Ovary (tissue), 9 donors: ENCODE data around the gene KLHDC7A. TPM values are rescaled to one million over a fixed set of nuclear protein-coding genes. Genes with fewer than 3 reads are reported as not detected.

Experiments used
- DNase-seq, 5 donors: peaks; one replicate each; pipeline ENCODE4 v3.0.0-alpha.2; 2019 to 2020
- H3K27ac ChIP-seq, 2 donors: fragments of 200-600 bp; one replicate each; pipeline versions ENCODE4 v1.5.1 to v1.8.0; 2019 to 2022
- H3K27me3 ChIP-seq: fragments of 200-600 bp; one replicate; pipeline ENCODE4 v1.8.0; 2022
- H3K36me3 ChIP-seq: fragments of 200-600 bp; sonication (generic); one replicate; pipeline ENCODE4 v1.5.1; 2019
- H3K4me1 ChIP-seq: one replicate; pipeline ENCODE4 v1.8.1; 2013; ENCODE audit warnings: mild to moderate bottlenecking, moderate library complexity; ENCODE audit not compliant: insufficient read depth
- H3K4me3 ChIP-seq: fragments of 200-600 bp; sonication (generic); one replicate; pipeline ENCODE4 v1.5.1; 2017
- H3K9me3 ChIP-seq, 2 donors: fragments of 200-600 bp in 1 of 2; sonication (generic) in 1 of 2; one replicate each; pipeline versions ENCODE4 v1.5.1 to v1.8.1; 2013 to 2019; ENCODE audit warnings: mild to moderate bottlenecking in 1 of 2, moderate library complexity in 1 of 2
- EP300 ChIP-seq: sonication (generic); formaldehyde crosslinking; IDR thresholded peaks from one replicate; pipeline ENCODE4 v1.6.1; 2017; ENCODE audit warnings: antibody characterized with exemption
- POLR2A ChIP-seq: fragments of 450-650 bp; IDR thresholded peaks from one replicate; pipeline ENCODE4 v1.6.1; 2017; ENCODE audit warnings: antibody characterized with exemption, mild to moderate bottlenecking, moderate library complexity
- WGBS, 3 donors: extraction: QIAGEN DNeasy Blood & Tissue Kit in 1 of 3; methylation state at CpG; one replicate each; pipeline versions ENCODE4 v1.1.5 to v1.1.7; 2013 to 2017; 5-methylcytosine and 5-hydroxymethylcytosine counted together
- intact Hi-C, 4 donors: fragments of 100-400 bp; cut with DNase I; formaldehyde crosslinking; loops; one replicate each; pipeline versions ENCODE4 v1.11.0 to v1.15.1; 2022 to 2023
- polyA plus RNA-seq, 2 donors: library from polyadenylated mRNA; stranded (reverse); fragments of 200-250 nt in 1 of 2; fragments of 350-450 nt in 1 of 2; fragmentation: Illumina TruSeq in 1 of 2; extraction: RNeasy Lipid Tissue Mini Kit (QIAGEN cat#74804) in 1 of 2; gene quantifications; one replicate each; pipeline ENCODE4 v1.2.3, GENCODE V29; 2013 to 2014
- total RNA-seq, 7 donors: library from RNA; depleted of rRNA in 2 of 7; stranded (reverse); fragments of >200 nt in 2 of 7; fragmentation: NEBNext Ultra II Directional in 3 of 7; extraction: Animal tissue kit (Norgen Biotek cat#: 25700) in 3 of 7; gene quantifications; one replicate each; pipeline versions ENCODE4 v1.1.0 to v1.2.4, GENCODE V29; 2016 to 2023
- TF ChIP-seq, protein P1 (sequence below), 3 donors: fragments of 450-650 bp in 2 of 3; fragments of 200-600 bp in 1 of 3; IDR thresholded peaks; one replicate each; pipeline versions ENCODE4 v1.5.1 to v1.8.0; 2016 to 2022; ENCODE audit warnings: antibody characterized with exemption in 3 of 3, mild to moderate bottlenecking in 1 of 3
- donor health status: DM: no; HTN: no; CAD: no; lungs with moderate emphysema.
- donor health status: DM: no; HTN: no; CAD: no.
- donor health status: Bipolar disorder and iron deficiency.
- donor health status: DM: yes; HTN: yes; CAD: no.
- donor health status: DM: no; HTN: no; CAD: no.
- donor health status: DM: yes; HTN: yes; CAD: no.

The KLHDC7A gene
- total and polyA plus RNA-seq, 9 donors: 0.01 to 0.92 (median 0.36) TPM; not detected in 4

DNA sequence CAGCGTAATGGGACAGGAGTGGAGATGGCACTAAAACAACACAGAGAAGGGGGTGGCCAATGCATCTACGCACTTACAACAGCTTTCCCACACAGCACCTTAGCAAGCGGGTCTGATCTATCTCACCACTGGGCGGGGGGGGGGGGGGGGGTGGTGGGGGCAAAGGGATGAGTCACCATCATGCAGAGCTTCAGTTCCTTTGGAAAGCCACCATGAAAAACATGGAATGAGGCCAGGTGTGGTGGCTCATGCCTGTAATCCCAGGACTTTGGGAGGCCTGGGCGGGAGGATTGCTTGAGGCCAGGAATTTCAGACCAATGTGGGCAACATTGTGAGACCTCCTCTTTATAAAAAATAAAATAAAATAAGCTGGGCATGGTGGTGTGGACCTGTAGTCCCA lies 47.2 kb downstream of the KLHDC7A start:
- Histone ChIP-seq H3K27ac (no peak overlapping the region), H3K4me1 (no peaks in the 10 kb centered on the region), H3K4me3 (no peak overlapping the region), H3K27me3 (no peaks in the 10 kb centered on the region), H3K9me3 (no peaks in the 10 kb centered on the region), H3K36me3 (no peaks in the 10 kb centered on the region)
- DNase-seq: no peak
- intact Hi-C loops: no loop called here
- no peak for TF ChIP-seq EP300
- no peak for TF ChIP-seq POLR2A
- WGBS, 3 donors: 81 to 88% (median 81%) methylated on average over 5 of the region's 5 CpGs

DNA sequence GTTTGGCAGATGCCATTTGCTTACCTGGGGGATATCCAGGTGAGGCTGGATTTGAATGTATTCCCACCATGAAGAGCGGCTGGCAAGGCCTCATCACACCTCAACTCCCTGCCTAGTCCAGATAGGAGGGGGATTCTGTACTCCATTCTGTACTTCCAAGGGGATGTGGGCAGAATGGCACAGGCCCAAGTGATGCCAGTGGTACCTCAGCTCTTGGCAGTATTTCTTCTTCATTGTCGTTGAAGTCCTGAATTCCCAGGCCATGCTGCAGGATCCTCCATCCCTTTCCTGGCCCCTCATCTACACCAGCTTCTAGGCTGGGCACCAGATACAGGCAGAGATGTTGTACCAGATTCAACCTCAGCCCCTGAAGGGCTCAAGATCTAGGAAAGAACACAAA lies 47.9 kb downstream of the KLHDC7A start:
- no peaks in the 10 kb centered on the region for H3K4me1 ChIP-seq
- no peaks in the 10 kb centered on the region for H3K9me3 ChIP-seq
- H3K27me3 ChIP-seq: no peaks in the 10 kb centered on the region
- intact Hi-C loops: no loop called here
- no peak for DNase-seq
- WGBS, 3 donors: 87 to 93% (median 90%) methylated on average over 2 of the region's 2 CpGs
- TF ChIP-seq POLR2A (no peak), EP300 (no peak)
- TF ChIP-seq, protein P1, sequence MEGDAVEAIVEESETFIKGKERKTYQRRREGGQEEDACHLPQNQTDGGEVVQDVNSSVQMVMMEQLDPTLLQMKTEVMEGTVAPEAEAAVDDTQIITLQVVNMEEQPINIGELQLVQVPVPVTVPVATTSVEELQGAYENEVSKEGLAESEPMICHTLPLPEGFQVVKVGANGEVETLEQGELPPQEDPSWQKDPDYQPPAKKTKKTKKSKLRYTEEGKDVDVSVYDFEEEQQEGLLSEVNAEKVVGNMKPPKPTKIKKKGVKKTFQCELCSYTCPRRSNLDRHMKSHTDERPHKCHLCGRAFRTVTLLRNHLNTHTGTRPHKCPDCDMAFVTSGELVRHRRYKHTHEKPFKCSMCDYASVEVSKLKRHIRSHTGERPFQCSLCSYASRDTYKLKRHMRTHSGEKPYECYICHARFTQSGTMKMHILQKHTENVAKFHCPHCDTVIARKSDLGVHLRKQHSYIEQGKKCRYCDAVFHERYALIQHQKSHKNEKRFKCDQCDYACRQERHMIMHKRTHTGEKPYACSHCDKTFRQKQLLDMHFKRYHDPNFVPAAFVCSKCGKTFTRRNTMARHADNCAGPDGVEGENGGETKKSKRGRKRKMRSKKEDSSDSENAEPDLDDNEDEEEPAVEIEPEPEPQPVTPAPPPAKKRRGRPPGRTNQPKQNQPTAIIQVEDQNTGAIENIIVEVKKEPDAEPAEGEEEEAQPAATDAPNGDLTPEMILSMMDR (IDR thresholded peaks at IDR 0.05): no peak
- no peaks in the 10 kb centered on the region for H3K36me3 ChIP-seq
- no peak overlapping the region for H3K27ac ChIP-seq
- no peak overlapping the region for H3K4me3 ChIP-seq

DNA sequence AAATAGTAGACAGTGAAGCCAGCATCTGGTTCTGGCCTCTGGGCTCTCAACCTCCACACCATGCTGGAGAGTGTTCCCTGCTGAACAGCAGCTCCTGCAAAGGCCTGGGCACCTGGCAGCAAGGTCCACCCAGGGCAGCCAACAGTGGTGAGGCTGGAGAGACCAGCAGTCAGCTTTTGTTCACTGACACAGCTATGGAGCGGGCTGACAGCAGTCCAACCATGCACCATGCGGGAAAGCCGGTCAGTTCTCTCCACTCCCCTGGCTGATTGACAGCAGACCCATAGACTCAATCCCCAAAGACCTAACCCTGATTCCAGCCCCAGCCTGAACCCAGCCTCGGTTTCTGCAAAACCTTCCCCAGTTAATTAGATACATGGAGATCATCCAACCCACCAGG lies 49.0 kb downstream of the KLHDC7A start:
- Histone ChIP-seq H3K36me3 (no peaks in the 10 kb centered on the region), H3K4me3 (no peak overlapping the region), H3K27me3 (no peaks in the 10 kb centered on the region), H3K4me1 (no peaks in the 10 kb centered on the region), H3K9me3 (no peaks in the 10 kb centered on the region), H3K27ac (no peak overlapping the region)
- WGBS, 3 donors: 60 to 73% (median 64%) methylated on average over 4 of the region's 4 CpGs
- no peak for DNase-seq
- TF ChIP-seq, protein P1 (IDR thresholded peaks at IDR 0.05): no peak
- TF ChIP-seq EP300 (no peak), POLR2A (no peak)
- intact Hi-C loops: no loop called here

DNA sequence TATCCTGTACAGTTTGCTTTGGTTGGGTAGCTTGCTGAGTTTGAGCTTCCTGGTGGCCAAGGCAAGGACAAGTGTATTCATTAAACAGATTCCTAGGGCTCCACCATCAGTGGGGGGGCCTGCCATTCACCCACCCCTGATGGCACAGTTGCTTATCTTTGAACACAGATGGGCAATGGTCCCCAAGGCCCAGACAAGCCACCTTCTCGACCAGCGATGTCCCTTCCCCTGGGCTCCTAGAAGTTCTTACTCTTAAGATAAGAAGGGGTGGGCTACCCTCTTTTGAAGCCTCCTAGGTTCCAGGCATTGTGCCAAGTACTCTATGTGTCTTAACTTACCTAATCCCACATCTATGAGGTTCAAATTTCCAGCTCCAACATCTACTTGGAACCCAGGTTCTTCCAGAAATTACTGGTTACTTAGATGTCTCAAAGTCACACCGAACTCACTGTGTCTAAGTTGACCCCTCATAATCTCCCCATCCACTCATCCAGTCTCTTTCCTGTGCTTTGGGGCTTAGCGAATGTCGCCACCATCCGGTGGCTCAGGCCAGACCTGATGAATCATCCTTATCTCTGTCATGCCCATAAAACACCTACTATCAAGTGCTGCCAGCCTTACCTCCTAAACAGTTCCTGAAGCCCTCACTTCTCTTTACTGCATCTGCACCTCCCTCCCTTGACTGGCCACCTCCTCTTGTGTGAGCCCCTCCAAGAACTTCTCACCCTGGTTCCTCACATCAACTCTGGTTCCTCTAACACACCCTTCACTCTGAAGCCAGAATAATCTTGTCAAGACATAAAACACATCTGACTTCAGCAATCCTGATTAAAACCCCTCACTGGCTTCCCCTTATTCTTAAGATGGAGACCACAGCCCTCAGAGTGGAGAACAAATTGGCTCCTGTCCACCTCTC lies 50.1 kb downstream of the KLHDC7A start:
- intact Hi-C loops: no loop called here
- Histone ChIP-seq H3K9me3 (no peaks in the 10 kb centered on the region), H3K27me3 (no peaks in the 10 kb centered on the region), H3K4me3 (no peak overlapping the region), H3K27ac (no peak overlapping the region), H3K4me1 (no peaks in the 10 kb centered on the region), H3K36me3 (no peaks in the 10 kb centered on the region)
- no peak for DNase-seq
- TF ChIP-seq, protein P1 (IDR thresholded peaks at IDR 0.05): no peak
- no peak for TF ChIP-seq EP300
- TF ChIP-seq POLR2A: no peak
- 49 to 72% (median 56%) methylated on average over 6 of the region's 6 CpGs for WGBS, 3 donors

DNA sequence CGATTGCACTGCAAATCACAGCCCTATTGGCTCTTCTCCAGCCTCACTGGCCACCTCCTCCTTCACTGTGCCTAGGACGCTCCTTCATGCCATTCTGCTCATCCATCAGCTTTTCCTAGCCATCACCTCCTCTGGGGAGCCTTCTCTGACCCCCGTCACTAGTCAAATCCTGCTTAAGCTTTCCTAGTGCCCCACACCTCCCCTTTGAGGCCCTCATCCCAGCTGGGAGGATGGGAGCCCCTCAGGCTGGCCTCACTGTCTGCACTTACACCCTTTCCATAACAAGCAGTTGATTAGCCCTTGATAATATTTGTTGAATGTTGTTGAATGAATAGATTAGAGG lies 50.7 kb downstream of the KLHDC7A start:
- H3K27me3 ChIP-seq: no peaks in the 10 kb centered on the region
- no peaks in the 10 kb centered on the region for H3K4me1 ChIP-seq
- intact Hi-C loops: no loop called here
- no peak overlapping the region for H3K4me3 ChIP-seq
- no peaks in the 10 kb centered on the region for H3K36me3 ChIP-seq
- no peak for DNase-seq
- TF ChIP-seq POLR2A: no peak
- no peak for TF ChIP-seq EP300
- TF ChIP-seq, protein P1 (IDR thresholded peaks at IDR 0.05): no peak
- no peaks in the 10 kb centered on the region for H3K9me3 ChIP-seq
- WGBS, 3 donors: 44 to 54% (median 49%) methylated on average over 3 of the region's 3 CpGs
- no peak overlapping the region for H3K27ac ChIP-seq
